ENCODE measurements around the gene SELL.
"Not testable (repeated sequence)": the region's sequence is repeated elsewhere in the genome, so short reads cannot be mapped to it uniquely, and the experiment has no call there.

Gene SELL

DNA sequence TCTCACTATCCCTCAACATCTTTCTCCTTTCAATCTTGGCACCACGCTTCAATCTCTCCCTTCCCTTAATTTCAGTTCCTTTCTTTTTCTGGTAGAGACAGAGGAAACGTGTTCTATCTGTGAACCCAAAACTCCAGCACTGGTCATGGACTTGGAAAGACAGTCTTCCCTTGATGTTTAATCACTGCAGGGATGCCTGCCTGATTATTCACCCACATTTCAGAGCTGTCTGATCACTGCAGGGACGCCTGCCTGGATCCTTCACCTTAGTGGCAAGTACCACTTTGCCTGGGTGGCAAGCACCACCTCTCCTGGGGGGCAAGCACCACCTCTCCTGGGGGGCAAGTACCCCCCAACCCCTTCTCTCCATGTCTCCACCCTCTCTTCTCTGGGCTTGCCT is 27.8 kb downstream of the SELL start:
- no peak overlapping the region for H3K4me3 ChIP-seq (ENCODE audit: control insufficient read depth, low read depth, low read length)
- no peak for DNase-seq (ENCODE audit: low read depth)
- TF ChIP-seq, protein P1, sequence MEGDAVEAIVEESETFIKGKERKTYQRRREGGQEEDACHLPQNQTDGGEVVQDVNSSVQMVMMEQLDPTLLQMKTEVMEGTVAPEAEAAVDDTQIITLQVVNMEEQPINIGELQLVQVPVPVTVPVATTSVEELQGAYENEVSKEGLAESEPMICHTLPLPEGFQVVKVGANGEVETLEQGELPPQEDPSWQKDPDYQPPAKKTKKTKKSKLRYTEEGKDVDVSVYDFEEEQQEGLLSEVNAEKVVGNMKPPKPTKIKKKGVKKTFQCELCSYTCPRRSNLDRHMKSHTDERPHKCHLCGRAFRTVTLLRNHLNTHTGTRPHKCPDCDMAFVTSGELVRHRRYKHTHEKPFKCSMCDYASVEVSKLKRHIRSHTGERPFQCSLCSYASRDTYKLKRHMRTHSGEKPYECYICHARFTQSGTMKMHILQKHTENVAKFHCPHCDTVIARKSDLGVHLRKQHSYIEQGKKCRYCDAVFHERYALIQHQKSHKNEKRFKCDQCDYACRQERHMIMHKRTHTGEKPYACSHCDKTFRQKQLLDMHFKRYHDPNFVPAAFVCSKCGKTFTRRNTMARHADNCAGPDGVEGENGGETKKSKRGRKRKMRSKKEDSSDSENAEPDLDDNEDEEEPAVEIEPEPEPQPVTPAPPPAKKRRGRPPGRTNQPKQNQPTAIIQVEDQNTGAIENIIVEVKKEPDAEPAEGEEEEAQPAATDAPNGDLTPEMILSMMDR (conservative IDR thresholded peaks at IDR 0.05; ENCODE audit: control insufficient read depth, insufficient read depth, low read depth, low read length), result no peak

DNA sequence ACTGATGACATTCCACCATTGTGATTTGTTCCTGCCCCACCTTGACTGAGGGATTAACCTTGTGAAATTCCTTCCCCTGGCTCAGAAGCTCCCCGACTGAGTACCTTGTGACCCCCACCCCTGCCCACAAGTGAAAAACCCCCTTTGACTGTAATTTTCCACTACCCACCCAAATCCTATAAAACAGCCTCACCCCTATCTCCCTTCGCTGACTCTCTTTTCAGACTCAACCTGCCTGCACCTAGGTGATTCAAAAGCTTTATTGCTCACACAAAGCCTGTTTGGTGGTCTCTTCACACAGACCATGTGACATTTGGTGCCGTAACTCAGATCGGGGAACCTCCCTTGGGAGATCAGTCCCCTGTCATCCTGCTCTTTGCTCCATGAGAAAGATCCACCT is 28.3 kb downstream of the SELL start:
- not testable (repeated sequence) for DNase-seq (ENCODE audit: low read depth); H3K4me3 ChIP-seq (ENCODE audit: control insufficient read depth, low read depth, low read length)

GRCh38 chr1:169682071-169682470 is 29.3 kb downstream of the SELL start:
- DNase-seq (ENCODE audit: low read depth), result peak; percentile 6
- no peak overlapping the region for H3K4me3 ChIP-seq (ENCODE audit: control insufficient read depth, low read depth, low read length)
- TF ChIP-seq, protein P1 (conservative IDR thresholded peaks at IDR 0.05; ENCODE audit: control insufficient read depth, insufficient read depth, low read depth, low read length), result no peak

GRCh38 chr1:169681140-169681539 is 30.3 kb downstream of the SELL start:
- TF ChIP-seq, protein P1 (conservative IDR thresholded peaks at IDR 0.05; ENCODE audit: control insufficient read depth, insufficient read depth, low read depth, low read length), result no peak
- no peak overlapping the region for H3K4me3 ChIP-seq (ENCODE audit: control insufficient read depth, low read depth, low read length)
- DNase-seq (ENCODE audit: low read depth), result peak; percentile 62

DNA sequence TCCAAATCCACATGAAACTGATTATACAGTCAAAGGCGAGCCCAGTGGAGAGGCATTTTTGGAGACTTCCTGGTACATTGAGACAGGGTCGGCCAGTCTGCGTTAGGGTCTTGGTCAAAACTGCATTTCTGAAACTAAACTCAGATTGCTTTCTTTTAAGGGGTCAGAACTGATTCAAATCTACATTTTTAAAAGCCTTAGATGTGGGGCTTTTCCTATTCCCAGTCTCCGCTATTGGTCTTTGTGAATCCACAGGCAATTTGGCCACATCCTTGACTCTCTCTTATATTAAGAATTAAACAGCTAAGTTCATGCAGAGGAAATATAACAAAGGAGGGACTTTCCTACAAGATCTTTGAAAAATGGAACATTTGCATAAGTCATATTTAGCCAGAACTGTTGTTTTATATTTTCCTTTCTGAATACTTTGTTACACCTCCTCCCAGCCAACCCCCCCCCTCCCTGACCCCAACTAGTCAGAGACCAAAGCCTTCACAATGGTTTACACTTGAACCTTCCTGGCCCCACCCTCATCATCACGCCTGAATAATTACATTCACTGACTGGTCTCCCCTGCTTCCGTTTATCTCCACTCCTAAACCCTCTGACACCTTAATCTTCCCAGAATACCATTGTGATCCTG is 30.9 kb downstream of the SELL start:
- no peak for DNase-seq (ENCODE audit: low read depth)
- TF ChIP-seq, protein P1 (conservative IDR thresholded peaks at IDR 0.05; ENCODE audit: control insufficient read depth, insufficient read depth, low read depth, low read length), result no peak
- no peak overlapping the region for H3K4me3 ChIP-seq (ENCODE audit: control insufficient read depth, low read depth, low read length)

DNA sequence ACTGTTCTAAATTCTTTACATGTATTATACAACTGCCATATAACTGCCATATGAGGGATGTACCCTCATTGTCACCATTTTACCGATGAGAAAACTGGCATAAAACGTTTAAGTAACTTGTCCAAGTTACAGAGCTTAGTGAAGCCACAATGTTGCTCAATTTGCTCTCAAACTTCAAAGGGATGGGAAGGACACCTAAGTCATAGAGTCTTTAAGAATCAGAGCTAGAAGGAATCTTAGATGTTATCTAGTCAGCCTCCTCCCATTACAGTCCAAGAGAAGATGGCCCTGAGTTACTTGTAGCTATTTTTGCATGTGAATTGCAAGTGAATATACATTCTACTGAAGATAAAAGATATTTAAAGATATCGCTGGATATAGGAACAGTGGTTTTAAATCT is 31.7 kb downstream of the SELL start:
- H3K4me3 ChIP-seq (ENCODE audit: control insufficient read depth, low read depth, low read length), result no peak overlapping the region
- TF ChIP-seq, protein P1 (conservative IDR thresholded peaks at IDR 0.05; ENCODE audit: control insufficient read depth, insufficient read depth, low read depth, low read length), result no peak
- DNase-seq (ENCODE audit: low read depth), result no peak

GRCh38 chr1:169676001-169676400 is 35.4 kb downstream of the SELL start:
- peak; percentile 80 for DNase-seq (ENCODE audit: low read depth)
- TF ChIP-seq, protein P1 (conservative IDR thresholded peaks at IDR 0.05; ENCODE audit: control insufficient read depth, insufficient read depth, low read depth, low read length), result no peak
- H3K4me3 ChIP-seq (ENCODE audit: control insufficient read depth, low read depth, low read length), result no peak overlapping the region
